Measurements from ENCODE around the gene RIOK3.

The RIOK3 gene

DNA sequence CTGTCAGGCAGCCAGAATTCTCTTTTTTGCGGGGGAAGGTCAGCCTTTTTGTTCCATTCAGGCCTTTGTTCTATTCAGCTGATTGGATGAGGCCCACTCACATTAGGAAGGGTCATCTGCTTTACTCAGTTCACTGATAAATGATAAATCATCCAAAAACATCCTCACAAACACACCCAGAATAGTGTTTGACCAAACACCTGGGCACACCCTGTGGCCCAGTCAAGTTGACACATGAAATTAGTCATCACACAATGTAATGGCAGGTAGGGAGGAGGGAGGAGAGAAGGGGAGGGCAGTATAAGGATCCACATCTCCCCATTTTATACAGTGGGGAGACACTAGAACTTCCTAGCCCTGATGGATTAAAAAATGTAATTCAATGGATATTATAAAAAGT lies 41.9 kb downstream of the RIOK3 start:
- Histone ChIP-seq H3K27me3 (ENCODE audit: control insufficient read depth in 2 of 2, insufficient read depth in 2 of 2, low read length in 2 of 2) (no peaks in the 10 kb centered on the region), H3K9me3 (ENCODE audit: control insufficient read depth in 2 of 2, low read length in 2 of 2) (no peaks in the 10 kb centered on the region), H3K4me3 (ENCODE audit: low read length in 2 of 2) (no peak overlapping the region), H3K4me1 (ENCODE audit: control insufficient read depth in 2 of 2, insufficient read depth in 2 of 2, low read length in 2 of 2) (no peaks in the 10 kb centered on the region), H3K27ac (ENCODE audit: low read depth in 2 of 2, low read length in 2 of 2) (no peak overlapping the region), H3K9ac (ENCODE audit: low read depth in 1 of 2, low read length in 2 of 2) (no peak overlapping the region), H3K36me3 (ENCODE audit: control insufficient read depth in 2 of 2, insufficient read depth in 2 of 2, low read length in 2 of 2) (no peaks in the 10 kb centered on the region)

DNA sequence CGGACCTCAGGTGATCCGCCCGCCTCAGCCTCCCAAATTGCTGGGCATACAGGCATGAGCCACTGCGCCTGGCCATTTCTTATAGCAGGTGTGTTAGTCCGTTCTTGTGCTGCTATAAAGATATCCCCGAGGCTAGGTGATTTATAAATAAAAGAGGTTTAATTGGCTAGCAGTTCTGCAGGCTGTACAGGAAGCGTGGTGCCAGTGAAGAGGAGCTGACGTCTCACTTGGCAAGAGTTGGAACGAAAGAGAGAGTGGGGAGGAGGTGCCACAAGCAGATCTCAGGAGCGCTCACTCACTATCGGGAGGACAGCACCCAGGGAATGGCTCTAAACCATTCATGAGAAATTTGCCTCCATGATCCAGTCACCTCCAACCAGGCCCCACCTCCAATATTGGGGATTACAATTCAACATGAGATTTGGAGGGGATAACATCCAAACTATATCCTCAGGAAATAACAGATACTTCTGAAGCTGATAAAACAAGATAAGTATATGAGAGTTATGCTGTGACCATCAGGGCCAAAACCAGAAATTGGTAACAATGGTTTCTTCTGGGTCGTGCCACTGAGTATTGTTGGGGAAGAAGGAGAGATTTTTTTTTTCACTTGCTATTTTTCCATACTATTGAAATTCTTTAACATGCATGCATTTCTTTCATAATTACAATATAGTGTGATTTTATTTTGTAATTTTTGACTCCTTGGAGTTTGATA lies 42.8 kb downstream of the RIOK3 start:
- Histone ChIP-seq H3K9me3 (ENCODE audit: control insufficient read depth in 2 of 2, low read length in 2 of 2) (no peaks in the 10 kb centered on the region), H3K27me3 (ENCODE audit: control insufficient read depth in 2 of 2, insufficient read depth in 2 of 2, low read length in 2 of 2) (no peaks in the 10 kb centered on the region), H3K9ac (ENCODE audit: low read depth in 1 of 2, low read length in 2 of 2) (no peak overlapping the region), H3K27ac (ENCODE audit: low read depth in 2 of 2, low read length in 2 of 2) (peak overlapping the region in 1 of 2 donors; percentile 7), H3K4me3 (ENCODE audit: low read length in 2 of 2) (no peak overlapping the region), H3K36me3 (ENCODE audit: control insufficient read depth in 2 of 2, insufficient read depth in 2 of 2, low read length in 2 of 2) (no peaks in the 10 kb centered on the region), H3K4me1 (ENCODE audit: control insufficient read depth in 2 of 2, insufficient read depth in 2 of 2, low read length in 2 of 2) (no peaks in the 10 kb centered on the region)

DNA sequence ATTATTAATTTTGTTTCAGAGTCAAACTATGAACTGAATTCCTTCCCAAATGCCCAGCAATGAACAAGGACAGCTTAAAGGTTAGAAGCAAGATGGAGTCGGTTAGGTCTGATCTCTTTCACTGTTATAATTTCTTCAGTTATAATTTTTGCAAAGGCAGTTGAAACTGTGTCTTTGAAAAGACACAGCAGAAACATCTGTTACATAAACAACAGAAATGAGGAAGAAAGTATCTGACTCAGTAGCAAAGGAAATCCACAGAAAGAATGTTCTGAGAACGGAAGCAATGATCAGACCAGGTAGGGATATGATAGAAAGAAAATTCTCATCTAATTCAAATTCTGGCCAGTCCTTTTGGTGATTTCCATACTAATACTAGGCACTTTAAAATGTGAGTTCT lies 45.0 kb downstream of the RIOK3 start:
- Histone ChIP-seq H3K27me3 (ENCODE audit: control insufficient read depth in 2 of 2, insufficient read depth in 2 of 2, low read length in 2 of 2) (no peaks in the 10 kb centered on the region), H3K27ac (ENCODE audit: low read depth in 2 of 2, low read length in 2 of 2) (no peak overlapping the region), H3K9ac (ENCODE audit: low read depth in 1 of 2, low read length in 2 of 2) (no peak overlapping the region), H3K9me3 (ENCODE audit: control insufficient read depth in 2 of 2, low read length in 2 of 2) (no peaks in the 10 kb centered on the region), H3K4me3 (ENCODE audit: low read length in 2 of 2) (no peak overlapping the region), H3K36me3 (ENCODE audit: control insufficient read depth in 2 of 2, insufficient read depth in 2 of 2, low read length in 2 of 2) (no peaks in the 10 kb centered on the region), H3K4me1 (ENCODE audit: control insufficient read depth in 2 of 2, insufficient read depth in 2 of 2, low read length in 2 of 2) (peaks cover 4 to 10% of the 10 kb centered on the region in 2 donors)

DNA sequence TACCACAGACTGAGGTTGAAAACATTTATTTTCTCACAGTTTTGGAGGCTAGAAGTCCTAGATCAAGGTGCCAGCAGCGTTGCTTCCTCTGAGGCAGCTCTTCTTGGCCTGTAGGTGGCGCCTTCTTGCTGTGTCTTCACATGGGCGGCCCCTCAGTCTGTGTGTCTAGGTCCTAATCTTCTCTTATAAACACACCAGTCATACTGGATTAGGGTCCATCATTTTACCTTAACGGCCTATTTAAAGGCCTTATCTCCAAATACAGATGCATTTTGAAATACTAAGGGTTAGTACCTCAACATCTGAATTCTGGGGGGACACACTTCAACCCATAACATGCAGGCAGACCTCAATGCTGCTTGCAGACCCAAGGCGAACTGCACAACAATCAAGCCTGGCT lies 45.8 kb downstream of the RIOK3 start:
- Histone ChIP-seq H3K4me1 (ENCODE audit: control insufficient read depth in 2 of 2, insufficient read depth in 2 of 2, low read length in 2 of 2) (peaks cover 7 to 10% of the 10 kb centered on the region in 2 donors), H3K27me3 (ENCODE audit: control insufficient read depth in 2 of 2, insufficient read depth in 2 of 2, low read length in 2 of 2) (no peaks in the 10 kb centered on the region), H3K9me3 (ENCODE audit: control insufficient read depth in 2 of 2, low read length in 2 of 2) (no peaks in the 10 kb centered on the region), H3K4me3 (ENCODE audit: low read length in 2 of 2) (no peak overlapping the region), H3K27ac (ENCODE audit: low read depth in 2 of 2, low read length in 2 of 2) (no peak overlapping the region), H3K9ac (ENCODE audit: low read depth in 1 of 2, low read length in 2 of 2) (no peak overlapping the region), H3K36me3 (ENCODE audit: control insufficient read depth in 2 of 2, insufficient read depth in 2 of 2, low read length in 2 of 2) (no peaks in the 10 kb centered on the region)

DNA sequence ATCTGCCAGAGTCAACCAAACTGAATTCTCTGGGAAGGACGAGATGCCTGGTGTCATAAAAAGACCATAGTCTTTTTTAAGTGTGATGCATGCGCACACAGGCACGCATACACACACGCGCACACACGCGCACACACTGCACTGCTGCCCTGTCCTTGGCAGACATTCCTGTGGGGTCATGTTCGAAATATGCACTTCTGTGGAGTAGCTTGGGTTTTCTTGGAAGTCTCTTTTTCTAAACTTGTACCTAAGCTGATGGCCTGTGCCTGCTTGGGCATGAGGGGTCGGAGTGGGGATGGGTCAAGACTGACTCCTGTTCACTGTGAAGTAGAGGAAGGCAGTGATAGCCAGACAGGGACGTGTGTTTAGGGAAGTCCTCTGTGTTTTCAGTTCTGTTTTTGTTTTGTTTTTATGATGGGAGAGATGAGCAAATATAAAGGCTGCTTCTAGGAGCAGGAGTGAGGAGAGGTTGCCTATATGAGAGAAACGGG lies 46.2 kb downstream of the RIOK3 start:
- Histone ChIP-seq H3K9me3 (ENCODE audit: control insufficient read depth in 2 of 2, low read length in 2 of 2) (no peaks in the 10 kb centered on the region), H3K9ac (ENCODE audit: low read depth in 1 of 2, low read length in 2 of 2) (no peak overlapping the region), H3K27ac (ENCODE audit: low read depth in 2 of 2, low read length in 2 of 2) (no peak overlapping the region), H3K27me3 (ENCODE audit: control insufficient read depth in 2 of 2, insufficient read depth in 2 of 2, low read length in 2 of 2) (no peaks in the 10 kb centered on the region), H3K36me3 (ENCODE audit: control insufficient read depth in 2 of 2, insufficient read depth in 2 of 2, low read length in 2 of 2) (no peaks in the 10 kb centered on the region), H3K4me3 (ENCODE audit: low read length in 2 of 2) (no peak overlapping the region), H3K4me1 (ENCODE audit: control insufficient read depth in 2 of 2, insufficient read depth in 2 of 2, low read length in 2 of 2) (peaks cover 7 to 15% of the 10 kb centered on the region in 2 donors)

DNA sequence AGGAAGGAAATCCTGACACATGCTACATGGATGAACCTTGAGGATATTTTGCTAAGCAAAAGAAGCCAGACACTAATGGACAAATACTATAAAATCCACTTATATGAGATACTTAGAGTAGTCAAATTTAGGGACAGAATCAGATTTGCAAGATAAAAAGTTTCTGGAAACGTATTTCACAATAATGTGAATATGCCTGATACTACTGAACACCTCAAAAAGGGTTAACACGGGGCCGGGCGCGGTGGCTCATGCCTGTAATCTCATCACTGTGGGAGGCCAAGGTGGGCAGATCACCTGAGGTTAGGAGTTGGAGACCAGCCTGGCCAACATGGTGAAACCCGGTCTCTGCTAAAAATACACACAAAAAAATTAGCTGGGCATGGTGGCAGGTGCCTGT lies 48.5 kb downstream of the RIOK3 start:
- no peaks in the 10 kb centered on the region for H3K9me3 ChIP-seq (ENCODE audit: control insufficient read depth in 2 of 2, low read length in 2 of 2)
- no peak overlapping the region for H3K9ac ChIP-seq (ENCODE audit: low read depth in 1 of 2, low read length in 2 of 2)
- no peak overlapping the region for H3K4me3 ChIP-seq (ENCODE audit: low read length in 2 of 2)
- H3K27me3 ChIP-seq (ENCODE audit: control insufficient read depth in 2 of 2, insufficient read depth in 2 of 2, low read length in 2 of 2) = no peaks in the 10 kb centered on the region
- H3K36me3 ChIP-seq (ENCODE audit: control insufficient read depth in 2 of 2, insufficient read depth in 2 of 2, low read length in 2 of 2) = peaks cover 4% of the 10 kb centered on the region in 2 donors
- H3K27ac ChIP-seq (ENCODE audit: low read depth in 2 of 2, low read length in 2 of 2) = no peak overlapping the region
- peaks cover 16 to 21% of the 10 kb centered on the region in 2 donors for H3K4me1 ChIP-seq (ENCODE audit: control insufficient read depth in 2 of 2, insufficient read depth in 2 of 2, low read length in 2 of 2)

DNA sequence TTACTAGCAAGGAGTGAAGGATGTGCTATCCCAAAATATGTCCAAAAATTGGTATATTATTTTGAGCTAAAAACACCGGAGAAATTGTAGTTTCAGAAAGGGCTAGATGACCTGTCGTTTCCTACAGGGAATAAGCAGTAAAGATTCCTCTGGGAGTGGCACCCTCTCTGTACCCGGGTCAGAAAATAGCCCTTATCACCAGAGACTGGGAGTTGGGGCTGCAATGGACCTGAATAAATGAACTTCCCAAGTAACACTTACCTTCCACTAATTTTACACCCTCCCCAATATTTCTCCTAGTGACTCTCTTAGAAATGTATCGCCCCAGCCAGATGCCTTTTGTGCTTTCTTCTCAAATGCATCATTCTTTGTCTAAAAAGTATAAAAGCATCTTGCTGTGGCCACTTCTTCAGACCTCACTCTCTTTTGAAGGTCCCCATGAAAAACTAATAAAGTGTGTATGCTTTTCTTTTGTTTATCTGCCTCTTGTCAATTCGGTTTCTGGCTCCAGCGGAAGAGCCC lies 49.5 kb downstream of the RIOK3 start:
- peak overlapping the region; percentile 85 to 87 for H3K4me3 ChIP-seq (ENCODE audit: low read length in 2 of 2)
- H3K9me3 ChIP-seq (ENCODE audit: control insufficient read depth in 2 of 2, low read length in 2 of 2) = no peaks in the 10 kb centered on the region
- peaks cover 16 to 21% of the 10 kb centered on the region in 2 donors for H3K4me1 ChIP-seq (ENCODE audit: control insufficient read depth in 2 of 2, insufficient read depth in 2 of 2, low read length in 2 of 2)
- peak overlapping the region; percentile 92 to 93 for H3K27ac ChIP-seq (ENCODE audit: low read depth in 2 of 2, low read length in 2 of 2)
- no peaks in the 10 kb centered on the region for H3K27me3 ChIP-seq (ENCODE audit: control insufficient read depth in 2 of 2, insufficient read depth in 2 of 2, low read length in 2 of 2)
- H3K36me3 ChIP-seq (ENCODE audit: control insufficient read depth in 2 of 2, insufficient read depth in 2 of 2, low read length in 2 of 2) = peaks cover 6 to 7% of the 10 kb centered on the region in 2 donors
- peak overlapping the region; percentile 90 to 95 for H3K9ac ChIP-seq (ENCODE audit: low read depth in 1 of 2, low read length in 2 of 2)

DNA sequence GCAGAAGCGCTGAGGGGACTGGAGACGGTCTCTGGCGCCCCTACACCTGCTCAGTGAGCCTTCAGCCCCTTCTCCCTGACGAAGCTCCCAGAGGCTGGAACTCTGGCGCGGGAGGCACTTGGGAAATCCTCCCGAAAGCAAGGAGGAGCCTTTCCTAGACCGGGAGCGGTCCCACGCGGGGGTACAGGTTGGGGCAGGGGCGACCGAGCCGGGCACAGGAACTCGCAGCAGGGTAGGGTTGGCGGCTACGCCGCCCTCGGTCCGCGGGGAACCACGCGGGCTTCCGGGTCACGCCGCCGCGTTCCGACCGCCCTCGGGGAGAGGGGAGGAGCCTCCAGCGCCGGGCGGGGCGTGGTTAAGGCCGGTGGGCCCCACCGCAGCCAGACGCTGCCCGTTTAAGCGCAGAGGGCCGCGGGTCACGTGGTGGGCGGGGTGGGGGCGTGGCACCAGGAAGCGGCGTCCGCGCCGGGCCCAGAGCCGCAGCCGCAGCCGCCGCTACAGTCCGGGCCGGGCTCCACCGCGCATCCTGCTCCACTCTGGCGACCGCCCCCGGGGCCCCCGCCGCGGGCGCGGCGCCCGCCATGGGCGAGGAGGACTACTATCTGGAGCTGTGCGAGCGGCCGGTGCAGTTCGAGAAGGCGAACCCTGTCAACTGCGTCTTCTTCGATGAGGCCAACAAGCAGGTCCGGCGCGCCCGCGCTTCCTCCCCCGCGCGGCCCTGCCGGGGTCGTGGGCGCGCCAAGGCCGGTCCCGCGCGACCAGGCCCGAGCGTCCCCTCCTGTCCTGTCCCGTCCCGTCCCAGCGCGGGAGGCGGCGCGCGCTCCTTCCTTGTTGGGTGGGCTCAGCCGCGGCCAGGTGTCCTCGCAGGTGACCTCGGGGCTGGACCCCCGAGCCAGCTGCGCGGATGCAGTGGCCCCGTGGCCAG lies 50.2 kb downstream of the RIOK3 start, which contains the start of gene RMC1:
TSS of gene RMC1 (plus strand) at position 474 of the 925 bp plus-strand sequence. CDS start at position 582, 108 bp downstream.
- peak within 1 kb of the TSS; percentile 85 to 93 for H3K4me3 ChIP-seq (ENCODE audit: low read length in 2 of 2)
- H3K27ac ChIP-seq (ENCODE audit: low read depth in 2 of 2, low read length in 2 of 2) = peak within 1 kb of the TSS; percentile 92 to 93
- H3K4me1 ChIP-seq (ENCODE audit: control insufficient read depth in 2 of 2, insufficient read depth in 2 of 2, low read length in 2 of 2) = peaks cover 16 to 21% of the 10 kb centered on the region in 2 donors
- H3K9ac ChIP-seq (ENCODE audit: low read depth in 1 of 2, low read length in 2 of 2) = peak within 1 kb of the TSS; percentile 92 to 95
- H3K27me3 ChIP-seq (ENCODE audit: control insufficient read depth in 2 of 2, insufficient read depth in 2 of 2, low read length in 2 of 2) = no peaks in the 10 kb centered on the region
- peaks cover 7 to 10% of the 10 kb centered on the region in 2 donors for H3K36me3 ChIP-seq (ENCODE audit: control insufficient read depth in 2 of 2, insufficient read depth in 2 of 2, low read length in 2 of 2)
- H3K9me3 ChIP-seq (ENCODE audit: control insufficient read depth in 2 of 2, low read length in 2 of 2) = no peaks in the 10 kb centered on the region

DNA sequence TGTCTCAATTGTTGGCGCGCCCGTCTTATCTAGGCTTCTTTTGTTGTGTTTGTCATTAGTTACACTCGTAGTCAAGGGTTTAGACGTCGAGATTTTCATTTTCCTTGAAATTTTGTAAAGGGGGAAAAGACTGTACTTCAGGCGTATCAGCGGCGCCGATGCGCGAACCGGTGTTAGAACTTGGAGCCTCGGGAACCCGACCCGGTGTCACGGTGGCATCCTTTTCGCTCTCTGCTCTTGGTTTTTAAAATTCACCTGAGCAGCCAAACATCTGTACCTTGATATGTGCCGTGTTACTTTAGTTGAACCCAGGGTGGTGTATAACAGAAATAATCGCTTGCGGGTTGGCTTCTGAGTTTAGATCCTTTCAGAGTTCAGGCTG lies 50.9 kb downstream of the RIOK3 start:
- peaks cover 10% of the 10 kb centered on the region in 2 donors for H3K36me3 ChIP-seq (ENCODE audit: control insufficient read depth in 2 of 2, insufficient read depth in 2 of 2, low read length in 2 of 2)
- peak overlapping the region; percentile 80 to 81 for H3K27ac ChIP-seq (ENCODE audit: low read depth in 2 of 2, low read length in 2 of 2)
- no peaks in the 10 kb centered on the region for H3K9me3 ChIP-seq (ENCODE audit: control insufficient read depth in 2 of 2, low read length in 2 of 2)
- peak overlapping the region; percentile 85 to 93 for H3K4me3 ChIP-seq (ENCODE audit: low read length in 2 of 2)
- H3K27me3 ChIP-seq (ENCODE audit: control insufficient read depth in 2 of 2, insufficient read depth in 2 of 2, low read length in 2 of 2) = no peaks in the 10 kb centered on the region
- H3K9ac ChIP-seq (ENCODE audit: low read depth in 1 of 2, low read length in 2 of 2) = peak overlapping the region; percentile 79 to 92
- peaks cover 16 to 21% of the 10 kb centered on the region in 2 donors for H3K4me1 ChIP-seq (ENCODE audit: control insufficient read depth in 2 of 2, insufficient read depth in 2 of 2, low read length in 2 of 2)

All from mucosa of rectum (tissue), 2 donors.